ENCODE data around the gene TNS1. TPM values are rescaled to one million over a fixed set of nuclear protein-coding genes. Genes with fewer than 3 reads are reported as not detected.

The TNS1 gene
- total RNA-seq, 1 donor from 2014 or later, result 1.6 TPM

- H3K27me3 ChIP-seq (ENCODE audit: control insufficient read depth, insufficient read depth, low read length), result no peaks in the 10 kb centered on the region
- H3K4me3 ChIP-seq (ENCODE audit: low read depth, low read length), result no peak overlapping the region
- H3K36me3 ChIP-seq (ENCODE audit: control insufficient read depth, insufficient read depth, low read length), result no peaks in the 10 kb centered on the region
- no peak for TF ChIP-seq CTCF (IDR thresholded peaks at IDR 0.05; ENCODE audit: insufficient read depth, low read length, severe bottlenecking)
- FAIRE-seq (no peak), DNase-seq (ENCODE audit: low read depth) (no peak)
Measured at GRCh38 chr2:217783243-217783642, 219.6 kb downstream of the TNS1 start.

- Histone ChIP-seq H3K27me3 (ENCODE audit: control insufficient read depth, insufficient read depth, low read length) (no peaks in the 10 kb centered on the region), H3K4me3 (ENCODE audit: low read depth, low read length) (no peak overlapping the region), H3K36me3 (ENCODE audit: control insufficient read depth, insufficient read depth, low read length) (no peaks in the 10 kb centered on the region)
- DNase-seq (ENCODE audit: low read depth) (no peak), FAIRE-seq (no peak)
- TF ChIP-seq CTCF (IDR thresholded peaks at IDR 0.05; ENCODE audit: insufficient read depth, low read length, severe bottlenecking), result no peak
Measured at GRCh38 chr2:217777906-217778305, 224.9 kb downstream of the TNS1 start.

GRCh38 chr2:217776631-217777030, 226.2 kb downstream of the TNS1 start:
- Histone ChIP-seq H3K36me3 (ENCODE audit: control insufficient read depth, insufficient read depth, low read length) (no peaks in the 10 kb centered on the region), H3K4me3 (ENCODE audit: low read depth, low read length) (no peak overlapping the region), H3K27me3 (ENCODE audit: control insufficient read depth, insufficient read depth, low read length) (no peaks in the 10 kb centered on the region)
- DNase-seq (ENCODE audit: low read depth) (no peak), FAIRE-seq (no peak)
- TF ChIP-seq CTCF (IDR thresholded peaks at IDR 0.05; ENCODE audit: insufficient read depth, low read length, severe bottlenecking), result no peak

GRCh38 chr2:217775920-217776503, 226.8 kb downstream of the TNS1 start:
- H3K36me3 ChIP-seq (ENCODE audit: control insufficient read depth, insufficient read depth, low read length), result no peaks in the 10 kb centered on the region
- H3K27me3 ChIP-seq (ENCODE audit: control insufficient read depth, insufficient read depth, low read length), result no peaks in the 10 kb centered on the region
- DNase-seq (ENCODE audit: low read depth) (no peak), FAIRE-seq (no peak)
- no peak for TF ChIP-seq CTCF (IDR thresholded peaks at IDR 0.05; ENCODE audit: insufficient read depth, low read length, severe bottlenecking)
- no peak overlapping the region for H3K4me3 ChIP-seq (ENCODE audit: low read depth, low read length)

GRCh38 chr2:217774232-217774631, 228.6 kb downstream of the TNS1 start:
- FAIRE-seq (no peak), DNase-seq (ENCODE audit: low read depth) (no peak)
- H3K36me3 ChIP-seq (ENCODE audit: control insufficient read depth, insufficient read depth, low read length), result no peaks in the 10 kb centered on the region
- no peak overlapping the region for H3K4me3 ChIP-seq (ENCODE audit: low read depth, low read length)
- no peak for TF ChIP-seq CTCF (IDR thresholded peaks at IDR 0.05; ENCODE audit: insufficient read depth, low read length, severe bottlenecking)
- no peaks in the 10 kb centered on the region for H3K27me3 ChIP-seq (ENCODE audit: control insufficient read depth, insufficient read depth, low read length)

GRCh38 chr2:217773539-217773938, 229.3 kb downstream of the TNS1 start:
- DNase-seq (ENCODE audit: low read depth) (no peak), FAIRE-seq (no peak)
- no peaks in the 10 kb centered on the region for H3K36me3 ChIP-seq (ENCODE audit: control insufficient read depth, insufficient read depth, low read length)
- TF ChIP-seq CTCF (IDR thresholded peaks at IDR 0.05; ENCODE audit: insufficient read depth, low read length, severe bottlenecking), result no peak
- H3K4me3 ChIP-seq (ENCODE audit: low read depth, low read length), result no peak overlapping the region
- no peaks in the 10 kb centered on the region for H3K27me3 ChIP-seq (ENCODE audit: control insufficient read depth, insufficient read depth, low read length)
